Measurements from ENCODE around the gene KATNAL1. TPM values are rescaled to one million over a fixed set of nuclear protein-coding genes. Genes with fewer than 3 reads are reported as not detected.

Gene KATNAL1
- polyA plus RNA-seq, 1 donor (not counting 4 experiments of a cell fraction or from before 2014, with no cell fraction given), result 10.1 TPM

- Histone ChIP-seq H3K4me1 (ENCODE audit: control insufficient read depth, extremely low read depth, insufficient read depth, low read length) (no peaks in the 10 kb centered on the region), H3K4me3 (ENCODE audit: control insufficient read depth in 2 of 3, extremely low read depth in 1 of 3, insufficient read depth in 2 of 3, low read depth in 1 of 3, low read length in 3 of 3) (no peak overlapping the region), H3K27me3 (ENCODE audit: control insufficient read depth, extremely low read depth, insufficient read depth, low read length) (no peaks in the 10 kb centered on the region), H3K4me2 (ENCODE audit: control insufficient read depth, extremely low read depth, insufficient read depth, low read depth, low read length) (no peak overlapping the region), H3K9me3 (ENCODE audit: control insufficient read depth, low read depth, low read length) (no peaks in the 10 kb centered on the region), H2AFZ (ENCODE audit: control insufficient read depth, low read length) (no peak overlapping the region), H4K20me1 (ENCODE audit: control insufficient read depth, extremely low read depth, insufficient read depth, low read length) (no peaks in the 10 kb centered on the region), H3K79me2 (ENCODE audit: control insufficient read depth, insufficient read depth, low read length) (peaks cover 2% of the 10 kb centered on the region), H3K27ac (ENCODE audit: control insufficient read depth, insufficient read depth, low read length) (no peak overlapping the region), H3K36me3 (ENCODE audit: control insufficient read depth in 2 of 2, extremely low read depth in 1 of 2, insufficient read depth in 2 of 2, low read length in 2 of 2) (peaks cover 0 to 3% of the 10 kb centered on the region in 2 experiments), H3K9me1 (ENCODE audit: control insufficient read depth, extremely low read depth, insufficient read depth, low read length) (no peaks in the 10 kb centered on the region), H3K9ac (ENCODE audit: control insufficient read depth, extremely low read depth, insufficient read depth, low read length) (no peak overlapping the region)
- dilution Hi-C loops (cut with MboI; ENCODE audit: extremely low pct_ligation_motif_present, low sequenced_read_pairs), result no loop called here
- TF ChIP-seq EZH2 (IDR thresholded peaks at IDR 0.05; ENCODE audit: low read length) (no peak), CTCF (optimal IDR thresholded peaks at IDR 0.05 in 1 of 3, IDR thresholded peaks at IDR 0.05 in 1 of 3, conservative IDR thresholded peaks at IDR 0.05 in 1 of 3; ENCODE audit: extremely low read depth in 1 of 3, insufficient read depth in 2 of 3, low read length in 3 of 3) (no peak)
- no peak for FAIRE-seq
- DNase-seq (ENCODE audit: low read depth, low spot score), result no peak
Measured at GRCh38 chr13:30255696-30256095, 51.7 kb downstream of the KATNAL1 start.

- no peaks in the 10 kb centered on the region for H3K27me3 ChIP-seq (ENCODE audit: control insufficient read depth, extremely low read depth, insufficient read depth, low read length)
- FAIRE-seq, result no peak
Measured at GRCh38 chr13:30253830-30254229, 53.5 kb downstream of the KATNAL1 start.

More at GRCh38 chr13:30253830-30254229, 53.5 kb downstream of the KATNAL1 start:
- no peak overlapping the region for H3K4me2 ChIP-seq (ENCODE audit: control insufficient read depth, extremely low read depth, insufficient read depth, low read depth, low read length)
- H3K9me1 ChIP-seq (ENCODE audit: control insufficient read depth, extremely low read depth, insufficient read depth, low read length), result no peaks in the 10 kb centered on the region
- TF ChIP-seq CTCF (optimal IDR thresholded peaks at IDR 0.05 in 1 of 3, IDR thresholded peaks at IDR 0.05 in 1 of 3, conservative IDR thresholded peaks at IDR 0.05 in 1 of 3; ENCODE audit: extremely low read depth in 1 of 3, insufficient read depth in 2 of 3, low read length in 3 of 3) (no peak), EZH2 (IDR thresholded peaks at IDR 0.05; ENCODE audit: low read length) (no peak)
- H3K9ac ChIP-seq (ENCODE audit: control insufficient read depth, extremely low read depth, insufficient read depth, low read length), result no peak overlapping the region
- no peaks in the 10 kb centered on the region for H3K9me3 ChIP-seq (ENCODE audit: control insufficient read depth, low read depth, low read length)
- no peaks in the 10 kb centered on the region for H3K4me1 ChIP-seq (ENCODE audit: control insufficient read depth, extremely low read depth, insufficient read depth, low read length)
- DNase-seq (ENCODE audit: low read depth, low spot score), result no peak
- dilution Hi-C loops (cut with MboI; ENCODE audit: extremely low pct_ligation_motif_present, low sequenced_read_pairs), result no loop called here
- H3K79me2 ChIP-seq (ENCODE audit: control insufficient read depth, insufficient read depth, low read length), result no peaks in the 10 kb centered on the region
- no peak overlapping the region for H2AFZ ChIP-seq (ENCODE audit: control insufficient read depth, low read length)
- H4K20me1 ChIP-seq (ENCODE audit: control insufficient read depth, extremely low read depth, insufficient read depth, low read length), result no peaks in the 10 kb centered on the region
- no peak overlapping the region for H3K27ac ChIP-seq (ENCODE audit: control insufficient read depth, insufficient read depth, low read length)
- peaks cover 0 to 3% of the 10 kb centered on the region in 2 experiments for H3K36me3 ChIP-seq (ENCODE audit: control insufficient read depth in 2 of 2, extremely low read depth in 1 of 2, insufficient read depth in 2 of 2, low read length in 2 of 2)
- H3K4me3 ChIP-seq (ENCODE audit: control insufficient read depth in 2 of 3, extremely low read depth in 1 of 3, insufficient read depth in 2 of 3, low read depth in 1 of 3, low read length in 3 of 3), result no peak overlapping the region
